GM12891 (cell line): ENCODE measurements around the gene POLR2J.
"Not testable (repeated sequence)": the region's sequence is repeated elsewhere in the genome, so short reads cannot be mapped to it uniquely, and the experiment has no call there.

Source experiments
- POLR2A ChIP-seq: IDR thresholded peaks from 2 replicates; pipeline ENCODE4 v1.6.1; 2011; ENCODE audit warnings: low read depth, low read length, control low read depth
- POLR2AphosphoS5 ChIP-seq: IDR thresholded peaks from 2 replicates; pipeline ENCODE4 v1.6.1; 2011; ENCODE audit warnings: low read depth, low read length, control low read depth

DNA sequence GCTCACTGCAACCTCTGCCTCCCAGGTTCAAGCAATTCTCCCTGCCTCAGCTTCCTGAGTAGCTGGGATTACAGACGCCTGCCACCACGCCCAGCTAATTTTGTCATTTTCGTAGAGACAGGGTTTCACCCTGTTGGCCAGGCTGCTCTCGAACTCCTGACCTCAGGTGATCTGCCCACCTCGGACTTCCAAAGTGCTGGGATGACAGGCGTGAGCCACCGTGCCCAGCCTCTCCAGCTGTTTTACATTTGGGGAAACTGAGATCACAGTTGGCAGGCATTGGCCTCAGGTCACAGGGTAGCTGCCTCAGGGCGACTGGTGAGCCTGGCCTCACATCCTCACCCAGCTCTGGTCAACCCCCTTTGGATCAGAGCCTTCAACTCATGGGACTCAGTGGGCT lies 31.9 kb upstream of the POLR2J start:
- not testable (repeated sequence) for TF ChIP-seq POLR2A, POLR2AphosphoS5
